Lung (tissue), 16 donors: ENCODE results near the gene TAAR1. TPM values are rescaled to one million over a fixed set of nuclear protein-coding genes. Genes with fewer than 3 reads are reported as not detected.
"Not testable (repeated sequence)": the region's sequence is repeated elsewhere in the genome, so short reads cannot be mapped to it uniquely, and the experiment has no call there.

Experiments
- ATAC-seq: fragments of 200-7000 bp; cut with Tn5 transposase; one replicate; pipeline ENCODE4 v1.9.1; 2020; ENCODE audit warnings: moderate number of reproducible peaks; ENCODE audit not compliant: insufficient read depth, low FRiP score
- DNase-seq, 3 donors: peaks; one replicate each; pipeline ENCODE4 v3.0.0-alpha.2; 2013 to 2017
- H3K27ac ChIP-seq, 2 donors: one replicate each; pipeline ENCODE4 v1.5.1; 2013; ENCODE audit warnings: mild to moderate bottlenecking in 2 of 2, moderate library complexity in 2 of 2, control low read depth in 1 of 2, inconsistent platforms in 1 of 2, low read depth in 1 of 2, low read length in 1 of 2
- H3K27me3 ChIP-seq, 3 donors: one replicate each; pipeline ENCODE4 v1.5.1; 2013; ENCODE audit warnings: low read length in 2 of 3; ENCODE audit not compliant: control insufficient read depth in 3 of 3, insufficient read depth in 3 of 3
- H3K36me3 ChIP-seq, 4 donors: one replicate each; pipeline ENCODE4 v1.5.1; 2013; ENCODE audit warnings: low read length in 4 of 4, mild to moderate bottlenecking in 1 of 4, moderate library complexity in 1 of 4; ENCODE audit not compliant: control insufficient read depth in 4 of 4, insufficient read depth in 4 of 4
- H3K4me1 ChIP-seq, 5 donors: one replicate each; pipeline ENCODE4 v1.5.1; 2013; ENCODE audit warnings: low read length in 5 of 5, mild to moderate bottlenecking in 2 of 5, moderate library complexity in 1 of 5; ENCODE audit not compliant: control insufficient read depth in 5 of 5, insufficient read depth in 5 of 5
- H3K4me3 ChIP-seq: one replicate; pipeline ENCODE4 v1.5.1; 2013; ENCODE audit warnings: mild to moderate bottlenecking, control low read depth, moderate library complexity
- H3K9ac ChIP-seq, 2 donors: one replicate each; pipeline ENCODE4 v1.5.1; 2013; ENCODE audit warnings: low read length in 2 of 2, control low read depth in 1 of 2; ENCODE audit not compliant: insufficient read depth in 1 of 2
- H3K9me3 ChIP-seq, 4 donors: one replicate each; pipeline ENCODE4 v1.5.1; 2013; ENCODE audit warnings: low read length in 3 of 4, mild to moderate bottlenecking in 1 of 4, moderate library complexity in 1 of 4; ENCODE audit not compliant: control insufficient read depth in 4 of 4, insufficient read depth in 3 of 4
- WGBS, 2 donors: extraction: QIAGEN DNeasy Blood & Tissue Kit; methylation state at CpG; one replicate each; pipeline ENCODE4 v1.1.7; 2013; 5-methylcytosine and 5-hydroxymethylcytosine counted together
- long read RNA-seq, 5 donors: transcript quantifications; one replicate each; lab custom pipeline, GENCODE V29; 2026
- polyA plus RNA-seq, 2 donors: library from polyadenylated mRNA; stranded (reverse); fragments of 200-250 nt; gene quantifications; one replicate each; pipeline ENCODE4 v1.2.1, GENCODE V29; 2013
- total RNA-seq, 2 donors: library from RNA; depleted of rRNA in 1 of 2; stranded (reverse); fragments of >200 nt in 1 of 2; gene quantifications; one replicate each; pipeline ENCODE4 v1.2.1, GENCODE V29; 2014 to 2021
- TF ChIP-seq, protein P1 (sequence below): IDR thresholded peaks from 2 replicates; pipeline ENCODE4 v1.5.1; 2012; ENCODE audit warnings: mild to moderate bottlenecking; ENCODE audit errors: control extremely low read depth, extremely low read depth
- donor health status: control.
- donor health status: control.
- donor health status: Bipolar disorder and iron deficiency.
- donor health status: healthy.
- donor health status: DM: yes; HTN: yes; CAD: no.

The TAAR1 gene, protein sequence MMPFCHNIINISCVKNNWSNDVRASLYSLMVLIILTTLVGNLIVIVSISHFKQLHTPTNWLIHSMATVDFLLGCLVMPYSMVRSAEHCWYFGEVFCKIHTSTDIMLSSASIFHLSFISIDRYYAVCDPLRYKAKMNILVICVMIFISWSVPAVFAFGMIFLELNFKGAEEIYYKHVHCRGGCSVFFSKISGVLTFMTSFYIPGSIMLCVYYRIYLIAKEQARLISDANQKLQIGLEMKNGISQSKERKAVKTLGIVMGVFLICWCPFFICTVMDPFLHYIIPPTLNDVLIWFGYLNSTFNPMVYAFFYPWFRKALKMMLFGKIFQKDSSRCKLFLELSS
- total RNA-seq, result not detected
- under 1 TPM in 1 of 2 donors, not detected in 1; 0.06 TPM for polyA plus RNA-seq
- long read RNA-seq, donor 1, result 0 reads
- long read RNA-seq, donor 2, result 0 reads
- long read RNA-seq, donor 3, result 0 reads
- long read RNA-seq, donor 4, result 0 reads
- long read RNA-seq, donor 5, result 0 reads

DNA sequence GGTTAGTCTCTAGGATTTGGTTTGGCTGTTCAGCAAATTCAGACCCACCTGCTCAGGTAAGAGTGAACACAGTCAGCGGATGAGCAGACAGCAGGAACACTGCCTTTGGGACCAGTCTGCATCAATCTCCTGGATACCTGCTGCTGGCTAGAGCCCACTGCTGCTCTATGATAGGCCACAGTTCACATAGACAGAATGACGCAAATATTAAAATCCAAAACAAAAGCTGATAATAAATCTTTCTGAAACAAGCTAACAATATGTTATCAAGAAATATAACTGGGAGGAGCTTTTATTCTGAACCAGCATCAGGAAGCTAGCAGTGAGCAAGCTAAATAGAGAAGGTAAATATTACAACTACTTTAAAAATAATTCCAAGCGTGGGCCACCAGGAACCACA, at the start of gene TAAR1:
TSS of gene TAAR1 (minus strand) at position 101 of the 400 bp plus-strand sequence. CDS start 13,179 bp downstream, outside the sequence.
- TF ChIP-seq, protein P1, sequence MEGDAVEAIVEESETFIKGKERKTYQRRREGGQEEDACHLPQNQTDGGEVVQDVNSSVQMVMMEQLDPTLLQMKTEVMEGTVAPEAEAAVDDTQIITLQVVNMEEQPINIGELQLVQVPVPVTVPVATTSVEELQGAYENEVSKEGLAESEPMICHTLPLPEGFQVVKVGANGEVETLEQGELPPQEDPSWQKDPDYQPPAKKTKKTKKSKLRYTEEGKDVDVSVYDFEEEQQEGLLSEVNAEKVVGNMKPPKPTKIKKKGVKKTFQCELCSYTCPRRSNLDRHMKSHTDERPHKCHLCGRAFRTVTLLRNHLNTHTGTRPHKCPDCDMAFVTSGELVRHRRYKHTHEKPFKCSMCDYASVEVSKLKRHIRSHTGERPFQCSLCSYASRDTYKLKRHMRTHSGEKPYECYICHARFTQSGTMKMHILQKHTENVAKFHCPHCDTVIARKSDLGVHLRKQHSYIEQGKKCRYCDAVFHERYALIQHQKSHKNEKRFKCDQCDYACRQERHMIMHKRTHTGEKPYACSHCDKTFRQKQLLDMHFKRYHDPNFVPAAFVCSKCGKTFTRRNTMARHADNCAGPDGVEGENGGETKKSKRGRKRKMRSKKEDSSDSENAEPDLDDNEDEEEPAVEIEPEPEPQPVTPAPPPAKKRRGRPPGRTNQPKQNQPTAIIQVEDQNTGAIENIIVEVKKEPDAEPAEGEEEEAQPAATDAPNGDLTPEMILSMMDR, result no peak
- Histone ChIP-seq H3K4me3 (no peak within 1 kb of the TSS), H3K9ac (no peak within 1 kb of the TSS), H3K27ac (no peak within 1 kb of the TSS), H3K27me3 (no peaks in the 10 kb centered on the region), H3K4me1 (no peaks in the 10 kb centered on the region), H3K36me3 (no peaks in the 10 kb centered on the region), H3K9me3 (no peaks in the 10 kb centered on the region)
- no peak for ATAC-seq
- WGBS, 2 donors, result 85 to 91% methylated on average over 3 of the region's 3 CpGs
- no peak for DNase-seq

DNA sequence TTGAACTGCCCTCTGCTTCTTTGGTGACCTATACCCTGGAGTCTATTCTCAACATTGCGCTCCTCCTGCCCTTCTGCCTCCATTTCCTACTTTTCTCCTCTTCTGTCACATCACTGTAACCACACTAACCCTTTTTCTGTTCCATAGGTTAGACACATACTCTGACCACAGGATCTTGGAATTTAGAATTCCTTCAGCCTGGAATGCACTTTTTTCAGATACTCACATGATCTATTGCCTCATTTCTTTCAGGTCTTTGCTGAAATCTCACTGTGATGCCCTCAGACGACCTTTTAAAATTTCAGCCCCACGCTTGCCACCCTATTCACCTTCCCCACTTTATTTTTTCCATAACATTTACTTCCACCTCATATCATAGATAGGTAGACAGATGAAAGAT, 49.8 kb upstream of the TAAR1 start:
- ATAC-seq, result no peak
- H3K9me3 ChIP-seq, result peaks cover 0 to 11% (median 0%) of the 10 kb centered on the region in 4 donors
- no peak overlapping the region for H3K27ac ChIP-seq
- WGBS, 2 donors, result 86 to 96% methylated on average over 3 of the region's 3 CpGs
- TF ChIP-seq, protein P1, result no peak
- H3K4me1 ChIP-seq, result no peaks in the 10 kb centered on the region
- no peaks in the 10 kb centered on the region for H3K36me3 ChIP-seq
- H3K4me3 ChIP-seq, result no peak overlapping the region
- DNase-seq, result no peak
- no peaks in the 10 kb centered on the region for H3K27me3 ChIP-seq
- no peak overlapping the region for H3K9ac ChIP-seq

DNA sequence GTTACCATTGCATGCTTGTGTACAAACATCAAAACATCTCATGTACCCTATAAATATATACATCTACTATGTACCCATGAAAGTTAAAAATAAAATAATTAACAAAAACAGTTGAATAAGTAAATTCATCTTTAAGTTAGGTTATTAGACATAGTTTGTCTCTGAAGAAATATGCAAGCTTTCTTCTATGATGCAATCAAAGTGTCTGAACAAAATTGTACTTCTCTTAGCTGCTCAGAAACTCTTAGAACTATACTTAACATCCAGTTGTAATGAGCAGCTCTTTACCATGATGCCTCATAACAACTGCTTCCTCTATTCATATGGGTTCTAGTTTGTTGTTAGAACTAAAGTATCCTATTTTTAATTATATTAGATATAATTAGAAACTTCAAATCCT, 49.0 kb upstream of the TAAR1 start:
- Histone ChIP-seq H3K4me3 (no peak overlapping the region), H3K4me1 (no peaks in the 10 kb centered on the region), H3K27ac (no peak overlapping the region), H3K9me3 (peaks cover 0 to 11% (median 0%) of the 10 kb centered on the region in 4 donors), H3K9ac (no peak overlapping the region), H3K36me3 (no peaks in the 10 kb centered on the region), H3K27me3 (no peaks in the 10 kb centered on the region)
- DNase-seq, result no peak
- TF ChIP-seq, protein P1, result no peak
- ATAC-seq, result no peak

DNA sequence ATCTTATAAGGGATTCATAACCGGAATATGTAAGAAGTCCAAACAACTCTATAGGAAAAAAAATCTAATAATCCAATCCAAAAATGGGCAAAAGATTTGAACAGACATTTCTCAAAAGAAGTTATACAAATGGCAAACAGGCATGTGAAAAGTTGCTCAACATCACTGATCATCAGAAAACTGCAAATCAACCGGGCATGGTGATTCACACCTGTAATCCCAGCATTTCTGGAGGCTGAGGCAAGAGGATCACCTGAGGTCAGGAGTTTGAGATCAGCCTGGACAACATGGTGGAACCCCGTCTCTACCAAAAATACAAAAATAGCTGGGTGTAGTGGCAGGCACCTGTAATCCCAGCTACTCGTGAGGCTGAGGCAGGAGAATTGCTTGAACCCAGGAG, 47.8 kb upstream of the TAAR1 start:
- H3K4me1 ChIP-seq, H3K27me3 ChIP-seq, DNase-seq, H3K27ac ChIP-seq, H3K36me3 ChIP-seq, H3K9ac ChIP-seq, H3K4me3 ChIP-seq, ATAC-seq: not testable (repeated sequence)
- peaks cover 0 to 11% (median 0%) of the 10 kb centered on the region in 4 donors for H3K9me3 ChIP-seq
- 95 to 100% methylated on average over 4 of the region's 4 CpGs for WGBS, 2 donors
